ENCODE results near the gene EEF2K. TPM values are rescaled to one million over a fixed set of nuclear protein-coding genes. Genes with fewer than 3 reads are reported as not detected.

The EEF2K gene
- total and polyA plus RNA-seq, 2 donors (not counting 1 experiment from before 2014, with no cell fraction given) = 11.8 to 28.7 TPM

DNA sequence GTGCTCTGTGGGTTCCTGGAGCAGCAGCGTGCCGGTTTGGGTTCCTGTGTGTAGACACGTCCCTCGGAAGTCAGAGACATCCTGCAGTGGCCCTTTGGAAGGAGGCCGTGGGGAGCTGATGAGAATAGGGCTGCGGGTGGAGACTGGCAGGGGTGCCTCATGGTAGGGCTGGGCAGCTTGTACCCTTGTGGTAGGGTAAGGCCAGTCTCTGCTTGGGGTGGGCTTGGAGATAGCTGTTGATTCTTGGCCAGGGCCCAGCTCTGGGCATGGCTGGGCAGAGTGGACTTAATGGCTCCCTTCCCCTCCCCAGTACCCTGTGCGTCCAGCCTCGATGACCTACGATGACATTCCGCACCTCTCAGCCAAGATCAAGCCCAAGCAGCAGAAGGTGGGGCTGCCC, 101.8 kb downstream of the EEF2K start:
- DNase-seq = no peak
- Mint-ChIP-seq H3K27ac (no peak overlapping the region), H3K4me1 (peaks cover 3% of the 10 kb centered on the region), H3K4me3 (no peak overlapping the region), H3K9me3 (ENCODE audit: insufficient read depth) (no peaks in the 10 kb centered on the region), H3K27me3 (no peaks in the 10 kb centered on the region)
- Histone ChIP-seq H3K27ac (ENCODE audit: low read length in 2 of 2) (no peak overlapping the region), H3K9me3 (ENCODE audit: control extremely low read depth in 1 of 3, control insufficient read depth in 2 of 3, insufficient read depth in 1 of 3, low read length in 2 of 3) (no peaks in the 10 kb centered on the region), H3K36me3 (replicated peaks in 1 of 2; ENCODE audit: control extremely low read depth in 1 of 2, control insufficient read depth in 1 of 2, extremely low read depth in 1 of 2, insufficient read depth in 2 of 2, low read length in 1 of 2) (peaks cover 16 to 80% of the 10 kb centered on the region in 2 experiments), H4K20me1 (ENCODE audit: control insufficient read depth, insufficient read depth, low read length, poor library complexity, severe bottlenecking) (peaks cover 50% of the 10 kb centered on the region), H2AFZ (ENCODE audit: insufficient read depth, low read depth, low read length, poor library complexity, severe bottlenecking) (no peak overlapping the region), H3K9ac (ENCODE audit: low read length) (no peak overlapping the region), H3K79me2 (ENCODE audit: control insufficient read depth, insufficient read depth, low read length) (peaks cover 27% of the 10 kb centered on the region), H3K4me2 (replicated peaks; ENCODE audit: low read depth, low read length, poor library complexity, severe bottlenecking) (no peak overlapping the region), H3K4me1 (ENCODE audit: control insufficient read depth in 2 of 2, insufficient read depth in 2 of 2, low read length in 2 of 2) (no peaks in the 10 kb centered on the region), H3K27me3 (replicated peaks in 1 of 4; ENCODE audit: control extremely low read depth in 1 of 4, control insufficient read depth in 3 of 4, insufficient read depth in 4 of 4, low read length in 3 of 4) (no peaks in the 10 kb centered on the region), H3K4me3 (ENCODE audit: control extremely low read depth in 1 of 5, extremely low read depth in 1 of 5, insufficient read depth in 1 of 5, low read depth in 2 of 5, low read length in 4 of 5) (no peak overlapping the region)
- ChIA-PET POLR2A (interaction anchor here (1.2 kb wide), 1 partner anchor 12 kb away, joined by 13 read pairs; no protein-coding TSS in a partner anchor), CTCF (no interaction called here)
- intact Hi-C loops (cut with micrococcal nuclease) = no loop called here
- TF ChIP-seq CTCF (IDR thresholded peaks at IDR 0.05) (no peak), EZH2 (IDR thresholded peaks at IDR 0.05; ENCODE audit: borderline replicate concordance, insufficient read depth, low read depth, low read length, poor library complexity, severe bottlenecking) (no peak)
- ATAC-seq (ENCODE audit: low read depth) = no peak
- 100% methylated on average over 6 of the region's 10 CpGs for WGBS (ENCODE audit: insufficient coverage)

DNA sequence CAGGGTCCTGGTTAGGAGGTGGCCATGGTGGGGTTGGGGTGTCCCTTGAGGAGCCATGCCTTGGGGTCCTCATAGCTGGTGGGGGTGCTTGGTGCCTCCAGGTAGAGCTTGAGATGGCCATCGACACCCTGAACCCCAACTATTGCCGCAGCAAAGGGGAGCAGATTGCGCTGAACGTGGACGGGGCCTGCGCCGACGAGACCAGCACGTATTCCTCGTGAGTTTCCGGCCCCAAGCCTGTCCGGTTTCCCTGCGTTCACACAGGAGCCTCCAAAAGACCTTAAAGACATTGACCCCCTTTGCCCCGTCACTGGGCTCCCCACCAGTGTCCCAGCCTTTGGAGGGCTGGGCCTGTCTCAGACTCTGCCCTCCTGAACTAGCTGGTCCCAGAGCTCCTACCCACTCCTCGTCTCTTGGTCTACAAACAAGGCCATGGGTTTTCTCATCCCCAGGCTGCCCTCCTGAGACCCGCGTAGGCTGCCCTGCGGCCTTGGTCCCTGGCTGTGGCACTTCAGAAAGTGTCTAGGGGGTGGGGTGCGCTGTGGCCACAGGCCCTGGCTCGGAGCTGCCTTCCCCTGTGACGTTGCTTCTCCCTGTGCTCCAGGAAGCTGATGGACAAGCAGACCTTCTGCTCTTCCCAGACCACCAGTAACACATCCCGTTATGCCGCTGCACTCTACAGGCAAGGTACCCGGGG, 102.9 kb downstream of the EEF2K start:
- H4K20me1 ChIP-seq (ENCODE audit: control insufficient read depth, insufficient read depth, low read length, poor library complexity, severe bottlenecking) = peaks cover 41% of the 10 kb centered on the region
- ATAC-seq (ENCODE audit: low read depth) = no peak

More for the DNA sequence above, 102.9 kb downstream of the EEF2K start:
- H3K9me3 ChIP-seq (ENCODE audit: control extremely low read depth in 1 of 3, control insufficient read depth in 2 of 3, insufficient read depth in 1 of 3, low read length in 2 of 3) = no peaks in the 10 kb centered on the region
- Mint-ChIP-seq H3K27ac (no peak overlapping the region), H3K9me3 (ENCODE audit: insufficient read depth) (no peaks in the 10 kb centered on the region), H3K4me3 (no peak overlapping the region), H3K4me1 (no peaks in the 10 kb centered on the region), H3K27me3 (no peaks in the 10 kb centered on the region)
- no peaks in the 10 kb centered on the region for H3K27me3 ChIP-seq (replicated peaks in 1 of 4; ENCODE audit: control extremely low read depth in 1 of 4, control insufficient read depth in 3 of 4, insufficient read depth in 4 of 4, low read length in 3 of 4)
- 93% methylated on average over 19 of the region's 24 CpGs for WGBS (ENCODE audit: insufficient coverage)
- CTCF ChIA-PET = interaction anchor here (0.6 to 1.3 kb wide), 3 partner anchors 8 to 210 kb away, joined by 4 to 5 read pairs (median 4); no protein-coding TSS in a partner anchor
- DNase-seq = peak; percentile 14
- no peak overlapping the region for H3K4me2 ChIP-seq (replicated peaks; ENCODE audit: low read depth, low read length, poor library complexity, severe bottlenecking)
- H3K79me2 ChIP-seq (ENCODE audit: control insufficient read depth, insufficient read depth, low read length) = peaks cover 20% of the 10 kb centered on the region
- H3K36me3 ChIP-seq (replicated peaks in 1 of 2; ENCODE audit: control extremely low read depth in 1 of 2, control insufficient read depth in 1 of 2, extremely low read depth in 1 of 2, insufficient read depth in 2 of 2, low read length in 1 of 2) = peaks cover 14 to 82% of the 10 kb centered on the region in 2 experiments
- no peak overlapping the region for H3K4me3 ChIP-seq (ENCODE audit: control extremely low read depth in 1 of 5, extremely low read depth in 1 of 5, insufficient read depth in 1 of 5, low read depth in 2 of 5, low read length in 4 of 5)
- POLR2A ChIA-PET = no interaction called here
- H3K9ac ChIP-seq (ENCODE audit: low read length) = no peak overlapping the region
- H2AFZ ChIP-seq (ENCODE audit: insufficient read depth, low read depth, low read length, poor library complexity, severe bottlenecking) = no peak overlapping the region
- intact Hi-C loops (cut with micrococcal nuclease) = no loop called here
- TF ChIP-seq CTCF (IDR thresholded peaks at IDR 0.05) (no peak), EZH2 (IDR thresholded peaks at IDR 0.05; ENCODE audit: borderline replicate concordance, insufficient read depth, low read depth, low read length, poor library complexity, severe bottlenecking) (no peak)
- no peak overlapping the region for H3K27ac ChIP-seq (ENCODE audit: low read length in 2 of 2)
- no peaks in the 10 kb centered on the region for H3K4me1 ChIP-seq (ENCODE audit: control insufficient read depth in 2 of 2, insufficient read depth in 2 of 2, low read length in 2 of 2)
